Neural cell (in vitro differentiated cells): ENCODE data around the gene FILIP1L. TPM values are rescaled to one million over a fixed set of nuclear protein-coding genes. Genes with fewer than 3 reads are reported as not detected.

Source experiments
- H2AFZ ChIP-seq: fragments of 200-600, 300-800 bp; sonication (generic), shearing (Covaris generic); 2 replicates; pipeline ENCODE4 v1.6.0; 2014; ENCODE audit warnings: low read depth, mild to moderate bottlenecking, antibody characterized with exemption, low read length, moderate library complexity
- H3F3A ChIP-seq: fragments of 200-600 bp; shearing (Covaris generic); 2 replicates; pipeline ENCODE4 v1.6.1; 2016; ENCODE audit warnings: mild to moderate bottlenecking, moderate library complexity, mixed read lengths, antibody characterized with exemption, low read length; ENCODE audit not compliant: insufficient read depth, poor library complexity, severe bottlenecking
- H3K27ac ChIP-seq: fragments of 200-600, 300-800 bp; sonication (generic), shearing (Covaris generic); 2 replicates; pipeline ENCODE4 v1.5.1; 2014; ENCODE audit warnings: mild to moderate bottlenecking, low read length, moderate library complexity
- H3K27me3 ChIP-seq: fragments of 300-800, 200-600 bp; sonication (generic), shearing (Covaris generic); 2 replicates; pipeline ENCODE4 v1.6.0; 2014; ENCODE audit warnings: mild to moderate bottlenecking, low read depth, low read length, moderate library complexity; ENCODE audit not compliant: insufficient read depth
- H3K36me3 ChIP-seq: fragments of 300-800, 200-600 bp; sonication (generic), shearing (Covaris generic); 2 replicates; pipeline ENCODE4 v1.5.1; 2014; ENCODE audit warnings: mild to moderate bottlenecking, antibody characterized with exemption, low read length, moderate library complexity; ENCODE audit not compliant: insufficient read depth
- H3K4me2 ChIP-seq: fragments of 300-800, 200-600 bp; sonication (generic), shearing (Covaris generic); 2 replicates; pipeline ENCODE4 v1.6.0; 2014; ENCODE audit warnings: mild to moderate bottlenecking, low read length
- H3K4me3 ChIP-seq: fragments of 300-800, 200-600 bp; sonication (generic), shearing (Covaris generic); 2 replicates; pipeline ENCODE4 v1.5.1; 2014; ENCODE audit warnings: mild to moderate bottlenecking, low read length, moderate library complexity
- H3K79me2 ChIP-seq: fragments of 200-600 bp; shearing (Covaris generic); replicated peaks from 2 replicates; pipeline ENCODE4 v1.6.0; 2014; ENCODE audit warnings: mild to moderate bottlenecking, low read length, moderate library complexity; ENCODE audit not compliant: insufficient read depth
- H3K9ac ChIP-seq: fragments of 300-800, 200-600 bp; sonication (generic), shearing (Covaris generic); 2 replicates; pipeline ENCODE4 v1.6.1; 2016; ENCODE audit warnings: mild to moderate bottlenecking, low read length, mixed read lengths
- H3K9me2 ChIP-seq: fragments of 200-600 bp; shearing (Covaris generic); 2 replicates; pipeline ENCODE4 v1.6.1; 2016; ENCODE audit warnings: mild to moderate bottlenecking, low read length, mixed read lengths; ENCODE audit not compliant: insufficient read depth
- H3K9me3 ChIP-seq: fragments of 200-600, 300-800 bp; sonication (generic), shearing (Covaris generic); 2 replicates; pipeline ENCODE4 v1.6.1; 2016; ENCODE audit warnings: mild to moderate bottlenecking, mixed run types, low read length, moderate library complexity, mixed read lengths
- H4K20me1 ChIP-seq: fragments of 200-600 bp; shearing (Covaris generic); 2 replicates; pipeline ENCODE4 v1.6.1; 2016; ENCODE audit warnings: mild to moderate bottlenecking, mixed run types; ENCODE audit not compliant: insufficient read depth
- CTCF ChIP-seq: fragments of 450-650 bp; IDR thresholded peaks from 2 replicates; pipeline ENCODE4 v1.5.1; 2014; ENCODE audit warnings: antibody characterized with exemption, mild to moderate bottlenecking, moderate library complexity; ENCODE audit not compliant: poor library complexity, severe bottlenecking
- EP300 ChIP-seq: fragments of 450-650 bp; conservative IDR thresholded peaks from 2 replicates; pipeline ENCODE4 v1.6.1; 2014; ENCODE audit warnings: antibody characterized with exemption, mild to moderate bottlenecking, moderate library complexity; ENCODE audit not compliant: poor library complexity, severe bottlenecking
- EZH2 ChIP-seq: fragments of 200-600, 300-800 bp; shearing (Covaris generic), sonication (generic); IDR thresholded peaks from 2 replicates; pipeline ENCODE4 v1.6.1; 2014; ENCODE audit warnings: antibody characterized with exemption, low read length, borderline replicate concordance, mild to moderate bottlenecking; ENCODE audit not compliant: insufficient read depth, poor library complexity, severe bottlenecking
- MXI1 ChIP-seq: fragments of 450-650 bp; conservative IDR thresholded peaks from 2 replicates; pipeline ENCODE4 v1.6.1; 2014; ENCODE audit warnings: antibody characterized with exemption, mild to moderate bottlenecking; ENCODE audit not compliant: poor library complexity, severe bottlenecking
- POLR2AphosphoS5 ChIP-seq: IDR thresholded peaks from 2 replicates; pipeline ENCODE4 v1.6.1; 2012
- RAD21 ChIP-seq: fragments of 450-650 bp; conservative IDR thresholded peaks from 2 replicates; pipeline ENCODE4 v1.6.1; 2014; ENCODE audit warnings: antibody characterized with exemption, mild to moderate bottlenecking, moderate library complexity
- REST ChIP-seq: IDR thresholded peaks from 2 replicates; pipeline ENCODE4 v1.6.1; 2012; ENCODE audit warnings: borderline replicate concordance
- SMC3 ChIP-seq: fragments of 450-650 bp; conservative IDR thresholded peaks from 2 replicates; pipeline ENCODE4 v1.6.1; 2014; ENCODE audit warnings: antibody characterized with exemption, mild to moderate bottlenecking, moderate library complexity; ENCODE audit not compliant: poor library complexity
- TAF1 ChIP-seq: IDR thresholded peaks from 2 replicates; pipeline ENCODE4 v1.6.1; 2012; ENCODE audit warnings: low read depth
- polyA plus RNA-seq: library from polyadenylated mRNA; depleted of rRNA; stranded (reverse); fragments of >200 nt; gene quantifications from 2 replicates; pipeline ENCODE4 v1.2.3, GENCODE V29; 2014

The FILIP1L gene
- polyA plus RNA-seq, 1 donor from 2014 or later: 0.27 TPM

- Histone ChIP-seq H3K27ac (no peak overlapping the region), H3K9me2 (no peaks in the 10 kb centered on the region), H3F3A (no peaks in the 10 kb centered on the region), H3K4me2 (no peak overlapping the region), H3K27me3 (no peaks in the 10 kb centered on the region), H4K20me1 (no peaks in the 10 kb centered on the region), H3K9me3 (no peaks in the 10 kb centered on the region), H3K4me3 (no peak overlapping the region), H3K79me2 (no peaks in the 10 kb centered on the region), H3K36me3 (no peaks in the 10 kb centered on the region), H3K9ac (no peak overlapping the region), H2AFZ (no peak overlapping the region)
- no peak for TF ChIP-seq RAD21
- no peak for TF ChIP-seq EP300
- no peak for TF ChIP-seq REST
- TF ChIP-seq POLR2AphosphoS5: no peak
- TF ChIP-seq EZH2: no peak
- no peak for TF ChIP-seq MXI1
- no peak for TF ChIP-seq TAF1
- no peak for TF ChIP-seq CTCF
- TF ChIP-seq SMC3: no peak
These were observed 27.9 kb downstream of the FILIP1L start for GRCh38 chr3:100086401-100086800.

- Histone ChIP-seq H3K79me2 (no peaks in the 10 kb centered on the region), H3K9me3 (no peaks in the 10 kb centered on the region), H3K9ac (no peak overlapping the region), H3K36me3 (no peaks in the 10 kb centered on the region), H3K4me3 (no peak overlapping the region), H4K20me1 (no peaks in the 10 kb centered on the region), H3K9me2 (no peaks in the 10 kb centered on the region), H3K4me2 (no peak overlapping the region), H3K27ac (no peak overlapping the region), H3F3A (no peaks in the 10 kb centered on the region), H2AFZ (no peak overlapping the region), H3K27me3 (no peaks in the 10 kb centered on the region)
- TF ChIP-seq EZH2 (no peak), CTCF (no peak), SMC3 (no peak), RAD21 (no peak), MXI1 (no peak), EP300 (no peak), REST (no peak), TAF1 (no peak), POLR2AphosphoS5 (no peak)
These were observed 30.0 kb downstream of the FILIP1L start for GRCh38 chr3:100084100-100084806.
